Muscle layer of colon (tissue), 2 donors: ENCODE results near the gene MACROD2.
"Not testable (repeated sequence)": the region's sequence is repeated elsewhere in the genome, so short reads cannot be mapped to it uniquely, and the experiment has no call there.

Source experiments
- H3K27ac ChIP-seq: one replicate; pipeline ENCODE4 v1.7.0; 2013; ENCODE audit warnings: low read depth, mild to moderate bottlenecking, low read length, moderate library complexity
- H3K27me3 ChIP-seq, 2 donors: one replicate each; pipeline ENCODE4 v1.7.0; 2013; ENCODE audit warnings: low read length in 2 of 2, mild to moderate bottlenecking in 2 of 2; ENCODE audit not compliant: insufficient read depth in 2 of 2, control insufficient read depth in 1 of 2
- H3K36me3 ChIP-seq: one replicate; pipeline ENCODE4 v1.7.0; 2013; ENCODE audit warnings: mild to moderate bottlenecking, low read length; ENCODE audit not compliant: insufficient read depth
- H3K4me1 ChIP-seq: one replicate; pipeline ENCODE4 v1.7.0; 2013; ENCODE audit warnings: mild to moderate bottlenecking, low read length; ENCODE audit not compliant: insufficient read depth
- H3K4me3 ChIP-seq, 2 donors: one replicate each; pipeline ENCODE4 v1.7.0; 2013; ENCODE audit warnings: low read length in 2 of 2, low read depth in 1 of 2, mild to moderate bottlenecking in 1 of 2, moderate library complexity in 1 of 2
- H3K9ac ChIP-seq: one replicate; pipeline ENCODE4 v1.7.0; 2013; ENCODE audit warnings: low read length
- H3K9me3 ChIP-seq: one replicate; pipeline ENCODE4 v1.7.0; 2013; ENCODE audit warnings: mild to moderate bottlenecking, low read length
- donor health status: abdominal sarcoma.
- donor health status: Adenocarcinoma of cecum.

MACROD2 gene

GRCh38 chr20:14981486-14981885 lies 986.2 kb downstream of the MACROD2 start:
- H3K27ac ChIP-seq, H3K9ac ChIP-seq, H3K36me3 ChIP-seq, H3K27me3 ChIP-seq, H3K4me1 ChIP-seq, H3K4me3 ChIP-seq, H3K9me3 ChIP-seq: not testable (repeated sequence)

GRCh38 chr20:14982324-14982723 lies 987.0 kb downstream of the MACROD2 start:
- H3K9me3 ChIP-seq, H3K9ac ChIP-seq, H3K36me3 ChIP-seq, H3K27me3 ChIP-seq, H3K27ac ChIP-seq, H3K4me3 ChIP-seq, H3K4me1 ChIP-seq: not testable (repeated sequence)

- Histone ChIP-seq H3K27me3 (no peaks in the 10 kb centered on the region), H3K9me3 (no peaks in the 10 kb centered on the region), H3K36me3 (no peaks in the 10 kb centered on the region), H3K4me3 (no peak overlapping the region), H3K4me1 (no peaks in the 10 kb centered on the region), H3K27ac (no peak overlapping the region), H3K9ac (no peak overlapping the region)
Measured at GRCh38 chr20:14984305-14984704, 989.0 kb downstream of the MACROD2 start.

- no peaks in the 10 kb centered on the region for H3K4me1 ChIP-seq
- H3K9ac ChIP-seq, result no peak overlapping the region
- H3K9me3 ChIP-seq, result no peaks in the 10 kb centered on the region
- no peak overlapping the region for H3K4me3 ChIP-seq
- H3K36me3 ChIP-seq, result no peaks in the 10 kb centered on the region
- no peak overlapping the region for H3K27ac ChIP-seq
- no peaks in the 10 kb centered on the region for H3K27me3 ChIP-seq
Measured at GRCh38 chr20:14984768-14985622, 989.7 kb downstream of the MACROD2 start.

- no peak overlapping the region for H3K4me3 ChIP-seq
- H3K27me3 ChIP-seq, result no peaks in the 10 kb centered on the region
- H3K9me3 ChIP-seq, result no peaks in the 10 kb centered on the region
- H3K27ac ChIP-seq, result no peak overlapping the region
- H3K4me1 ChIP-seq, result no peaks in the 10 kb centered on the region
- H3K36me3 ChIP-seq, result no peaks in the 10 kb centered on the region
- H3K9ac ChIP-seq, result no peak overlapping the region
Measured at GRCh38 chr20:14986026-14986655, 990.8 kb downstream of the MACROD2 start.

GRCh38 chr20:14986656-14987055 lies 991.3 kb downstream of the MACROD2 start:
- H3K4me1 ChIP-seq, result no peaks in the 10 kb centered on the region
- no peaks in the 10 kb centered on the region for H3K9me3 ChIP-seq
- H3K36me3 ChIP-seq, result no peaks in the 10 kb centered on the region
- H3K27ac ChIP-seq, result no peak overlapping the region
- no peak overlapping the region for H3K9ac ChIP-seq
- H3K4me3 ChIP-seq, result no peak overlapping the region
- H3K27me3 ChIP-seq, result no peaks in the 10 kb centered on the region

GRCh38 chr20:14989535-14990290 lies 994.4 kb downstream of the MACROD2 start:
- Histone ChIP-seq H3K27me3 (no peaks in the 10 kb centered on the region), H3K4me3 (no peak overlapping the region), H3K9ac (no peak overlapping the region), H3K36me3 (no peaks in the 10 kb centered on the region), H3K27ac (no peak overlapping the region), H3K4me1 (no peaks in the 10 kb centered on the region), H3K9me3 (no peaks in the 10 kb centered on the region)

GRCh38 chr20:14991023-14991422 lies 995.7 kb downstream of the MACROD2 start:
- H3K27ac ChIP-seq, result no peak overlapping the region
- no peaks in the 10 kb centered on the region for H3K27me3 ChIP-seq
- no peaks in the 10 kb centered on the region for H3K4me1 ChIP-seq

GRCh38 chr20:14992153-14992552 lies 996.8 kb downstream of the MACROD2 start:
- Histone ChIP-seq H3K4me3 (no peak overlapping the region), H3K36me3 (no peaks in the 10 kb centered on the region), H3K4me1 (no peaks in the 10 kb centered on the region), H3K27me3 (no peaks in the 10 kb centered on the region), H3K9ac (no peak overlapping the region), H3K9me3 (no peaks in the 10 kb centered on the region), H3K27ac (no peak overlapping the region)

More at GRCh38 chr20:14991023-14991422, 995.7 kb downstream of the MACROD2 start:
- Histone ChIP-seq H3K4me3 (no peak overlapping the region), H3K9ac (no peak overlapping the region), H3K9me3 (no peaks in the 10 kb centered on the region), H3K36me3 (no peaks in the 10 kb centered on the region)

- H3K4me1 ChIP-seq, result no peaks in the 10 kb centered on the region
- no peak overlapping the region for H3K4me3 ChIP-seq
- no peaks in the 10 kb centered on the region for H3K36me3 ChIP-seq
- H3K9me3 ChIP-seq, result no peaks in the 10 kb centered on the region
- no peak overlapping the region for H3K9ac ChIP-seq
- H3K27ac ChIP-seq, result no peak overlapping the region
- H3K27me3 ChIP-seq, result no peaks in the 10 kb centered on the region
Measured at GRCh38 chr20:14992961-14993360, 997.6 kb downstream of the MACROD2 start.

- Histone ChIP-seq H3K9me3 (no peaks in the 10 kb centered on the region), H3K4me1 (no peaks in the 10 kb centered on the region), H3K36me3 (no peaks in the 10 kb centered on the region), H3K27ac (no peak overlapping the region), H3K4me3 (no peak overlapping the region), H3K27me3 (no peaks in the 10 kb centered on the region), H3K9ac (no peak overlapping the region)
Measured at GRCh38 chr20:14996883-14997672, 1001.8 kb downstream of the MACROD2 start.
